GM21360 (cell line): ENCODE results near the gene PGBD5.

ENCODE experiments used
- ATAC-seq: cut with Tn5 transposase; IDR thresholded peaks from one replicate; pipeline ENCODE4 v1.9.1; 2021; ENCODE audit warnings: mild to moderate bottlenecking, moderate library complexity; ENCODE audit not compliant: unreplicated experiment

Gene PGBD5

GRCh38 chr1:230351514-230351913 lies 74.6 kb downstream of the PGBD5 start:
- no peak for ATAC-seq

- no peak for ATAC-seq
Observed at GRCh38 chr1:230350208-230350921, 75.8 kb downstream of the PGBD5 start.

GRCh38 chr1:230349020-230349393 lies 77.1 kb downstream of the PGBD5 start:
- no peak for ATAC-seq

DNA sequence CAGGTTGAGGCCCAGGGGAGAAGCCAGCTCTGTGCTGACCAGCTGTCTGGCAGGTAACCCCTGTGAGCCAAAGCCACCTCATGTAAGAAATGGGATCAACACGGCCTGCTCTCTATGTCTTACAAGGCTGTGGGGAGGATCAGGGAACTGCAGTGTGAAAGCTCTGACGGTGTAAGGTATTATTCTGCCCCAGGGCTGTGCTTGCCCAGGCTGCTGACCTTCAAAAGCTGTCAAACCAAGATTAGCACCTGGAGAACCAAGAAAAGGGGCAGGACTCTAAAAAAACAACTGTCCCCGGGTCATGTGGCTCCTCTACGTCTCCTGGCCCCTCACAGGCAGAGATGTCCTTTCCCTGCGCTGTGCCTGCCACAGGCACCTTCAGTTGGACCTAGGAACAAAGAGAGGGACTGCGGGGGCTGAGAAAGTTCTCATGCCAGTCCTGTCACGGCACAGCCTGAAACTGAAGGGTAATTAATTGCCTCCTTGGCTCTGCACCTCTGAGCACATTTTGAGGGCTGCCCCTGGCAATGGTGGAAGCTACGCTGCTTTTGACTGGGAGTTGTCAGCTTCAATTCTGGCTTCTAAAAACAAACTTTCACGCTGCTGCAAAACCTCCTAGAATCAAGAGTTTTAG lies 77.6 kb downstream of the PGBD5 start:
- no peak for ATAC-seq

- ATAC-seq, result no peak
Observed at GRCh38 chr1:230347896-230348295, 78.2 kb downstream of the PGBD5 start.

DNA sequence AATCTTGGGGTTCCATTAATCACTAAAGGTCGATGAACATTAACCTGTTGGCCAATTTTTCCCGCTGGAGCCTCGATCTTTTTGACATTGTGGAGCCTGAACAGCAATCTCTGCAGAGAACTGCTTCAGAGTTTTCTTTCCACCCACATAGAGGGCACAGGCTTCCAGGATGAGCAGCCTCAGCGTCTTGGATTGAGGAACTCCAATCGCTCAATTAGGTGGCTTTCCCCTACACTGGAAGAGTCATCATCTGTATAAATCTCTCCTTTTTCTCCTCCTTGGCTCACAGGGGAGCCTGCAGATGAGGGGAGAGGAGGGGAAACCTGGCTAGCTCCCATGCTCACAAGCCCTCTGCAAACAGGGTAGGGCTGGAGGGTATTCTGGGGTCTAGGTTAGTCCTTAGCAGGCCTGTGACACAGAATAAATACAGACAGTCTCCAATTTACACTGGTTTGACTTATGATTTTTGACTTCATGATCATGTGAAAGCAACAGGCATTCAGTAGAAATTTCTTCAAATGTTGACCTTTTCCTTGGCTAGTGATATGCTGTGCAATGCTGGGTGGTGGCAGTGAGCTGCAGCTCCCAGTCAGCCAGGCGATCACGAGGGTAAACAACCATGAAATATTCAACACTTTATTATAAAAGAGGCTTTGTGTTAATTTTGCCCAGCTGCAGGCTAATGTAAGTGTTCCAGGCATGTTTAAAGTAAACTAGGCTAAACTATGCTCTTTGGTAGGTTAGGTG lies 80.8 kb downstream of the PGBD5 start:
- no peak for ATAC-seq

GRCh38 chr1:230342699-230343098 lies 83.4 kb downstream of the PGBD5 start:
- ATAC-seq, result no peak

DNA sequence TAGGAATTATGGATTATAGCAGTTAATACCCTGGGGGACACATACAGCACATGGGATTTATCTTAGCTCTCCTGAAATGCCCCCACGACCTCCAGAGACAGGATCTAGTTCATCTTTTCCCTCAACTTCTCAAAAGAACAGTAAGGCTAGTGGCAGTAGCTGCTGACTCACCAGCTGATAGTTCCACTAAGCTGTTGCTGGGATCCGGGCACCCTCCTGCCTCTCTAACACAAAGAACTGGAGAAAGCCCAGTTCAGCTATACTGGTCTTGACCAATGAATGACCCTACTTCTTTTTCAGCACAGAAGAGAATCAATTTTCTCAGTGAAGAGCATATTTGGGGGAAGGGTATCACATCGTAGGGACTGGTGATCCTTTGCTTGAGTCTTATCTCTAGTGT lies 84.1 kb downstream of the PGBD5 start:
- ATAC-seq, result no peak

GRCh38 chr1:230341162-230341546 lies 85.0 kb downstream of the PGBD5 start:
- ATAC-seq, result no peak

DNA sequence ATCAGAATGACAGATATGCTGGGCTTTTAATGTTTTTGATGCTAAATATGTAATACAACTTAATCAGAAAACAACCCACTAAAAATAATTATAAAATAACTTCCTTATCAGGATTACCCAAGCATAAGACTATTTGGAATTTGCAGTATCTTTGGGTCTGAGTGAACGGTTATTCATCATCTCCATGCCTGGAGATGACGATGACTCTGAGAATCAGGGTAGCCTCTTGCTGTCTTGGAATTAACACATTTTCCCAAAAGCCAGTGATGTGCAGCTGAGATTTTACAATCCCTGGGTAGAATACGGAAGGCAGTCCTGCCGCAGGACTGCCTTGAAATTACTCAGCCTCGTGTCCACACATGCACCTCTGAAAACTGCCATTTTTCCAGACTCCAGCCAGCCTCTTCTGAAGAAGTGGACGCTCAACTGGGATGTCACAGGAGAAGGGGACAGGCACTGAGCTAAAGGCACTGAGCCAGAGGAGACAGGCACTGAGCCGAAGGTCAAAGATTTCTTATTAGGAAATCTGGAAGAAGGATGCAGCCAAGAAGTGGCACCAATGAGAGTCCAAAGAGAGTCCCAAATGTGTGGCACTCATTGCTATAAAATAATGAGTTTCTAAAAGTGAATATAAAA lies 85.5 kb downstream of the PGBD5 start:
- ATAC-seq, result no peak

DNA sequence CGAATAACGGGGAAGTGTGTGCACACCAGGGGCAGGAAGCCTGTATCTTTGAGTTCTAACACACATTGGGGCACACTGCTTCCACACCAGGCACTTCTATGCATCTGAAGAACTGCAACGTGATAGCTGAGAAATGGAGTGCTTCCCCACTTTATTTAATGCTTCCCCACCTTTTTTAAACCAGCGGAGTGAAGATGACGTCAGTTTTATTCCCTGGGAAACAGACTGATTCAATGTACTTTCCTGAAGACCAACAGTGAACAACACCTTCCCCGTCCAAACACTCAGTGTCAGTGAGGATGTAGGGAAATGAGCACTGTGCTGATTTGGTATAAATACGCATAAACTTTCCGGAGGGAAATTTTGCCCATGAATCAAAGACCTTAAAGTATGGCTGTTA lies 87.1 kb downstream of the PGBD5 start:
- ATAC-seq, result no peak

GRCh38 chr1:230337266-230337665 lies 88.9 kb downstream of the PGBD5 start:
- no peak for ATAC-seq

GRCh38 chr1:230335861-230336522 lies 90.1 kb downstream of the PGBD5 start:
- no peak for ATAC-seq

- no peak for ATAC-seq
Observed at GRCh38 chr1:230334447-230334837, 91.7 kb downstream of the PGBD5 start.

GRCh38 chr1:230333590-230334446 lies 92.3 kb downstream of the PGBD5 start:
- no peak for ATAC-seq

DNA sequence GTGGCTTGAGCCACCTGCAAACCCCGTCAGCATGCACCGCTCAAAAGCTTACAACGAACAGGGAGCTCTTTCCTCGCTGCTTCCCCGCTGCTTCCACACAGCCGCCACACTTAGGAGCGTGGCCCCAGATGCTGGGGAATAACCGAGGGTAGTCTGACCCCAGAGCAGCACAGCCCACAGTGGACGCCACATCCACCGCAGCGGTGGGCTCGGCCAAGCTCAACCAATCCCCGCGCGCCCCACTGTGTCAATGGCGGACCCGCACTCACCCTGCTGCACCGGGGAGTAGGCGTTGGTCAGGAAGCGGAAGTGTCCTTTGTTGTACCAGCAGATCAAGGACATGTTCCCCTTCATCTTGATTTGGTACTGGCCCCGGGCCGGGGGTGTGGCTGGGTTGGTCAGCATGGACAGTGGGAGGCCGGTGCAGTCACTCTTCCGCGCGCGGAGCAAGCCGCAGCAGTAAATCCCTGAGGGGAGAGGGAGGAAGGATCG lies 93.5 kb downstream of the PGBD5 start:
- no peak for ATAC-seq

DNA sequence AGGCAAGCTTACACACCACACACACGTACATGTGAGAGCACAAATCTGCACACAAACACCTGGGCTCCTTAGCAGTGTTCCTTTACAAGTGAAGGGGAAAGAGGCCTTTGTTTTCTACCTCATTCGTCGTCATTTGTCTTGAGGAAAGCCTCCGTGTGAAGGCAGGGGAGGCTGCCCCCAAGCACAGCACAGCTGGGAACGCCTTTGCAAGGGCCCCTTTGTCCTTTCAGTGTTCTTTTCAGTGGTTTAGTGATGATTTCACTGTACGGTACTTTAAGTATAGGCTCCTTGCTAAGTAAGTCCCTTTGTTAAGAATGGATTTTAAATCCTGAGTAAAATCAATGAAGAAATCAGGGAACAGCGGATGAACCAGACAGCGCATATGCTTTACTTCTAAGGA lies 94.1 kb downstream of the PGBD5 start:
- no peak for ATAC-seq

DNA sequence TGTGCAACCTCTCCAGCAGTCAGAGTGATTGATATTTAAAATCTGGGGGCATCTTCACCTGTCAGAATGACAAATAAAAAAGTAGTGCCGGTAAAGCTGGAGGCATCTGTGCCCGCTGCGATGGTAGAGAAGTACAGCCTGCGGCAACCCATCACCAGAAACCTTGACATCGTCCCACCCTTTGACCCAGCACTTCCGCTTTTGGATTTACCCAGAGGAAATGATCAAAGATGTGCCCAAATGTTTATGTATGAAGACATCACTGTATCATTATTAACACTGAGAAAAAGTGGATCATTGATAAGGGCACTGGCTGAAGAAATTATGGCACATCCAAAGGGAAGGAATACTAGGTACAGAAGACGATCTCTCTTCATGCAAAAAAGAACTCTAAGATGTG lies 96.0 kb downstream of the PGBD5 start:
- no peak for ATAC-seq

DNA sequence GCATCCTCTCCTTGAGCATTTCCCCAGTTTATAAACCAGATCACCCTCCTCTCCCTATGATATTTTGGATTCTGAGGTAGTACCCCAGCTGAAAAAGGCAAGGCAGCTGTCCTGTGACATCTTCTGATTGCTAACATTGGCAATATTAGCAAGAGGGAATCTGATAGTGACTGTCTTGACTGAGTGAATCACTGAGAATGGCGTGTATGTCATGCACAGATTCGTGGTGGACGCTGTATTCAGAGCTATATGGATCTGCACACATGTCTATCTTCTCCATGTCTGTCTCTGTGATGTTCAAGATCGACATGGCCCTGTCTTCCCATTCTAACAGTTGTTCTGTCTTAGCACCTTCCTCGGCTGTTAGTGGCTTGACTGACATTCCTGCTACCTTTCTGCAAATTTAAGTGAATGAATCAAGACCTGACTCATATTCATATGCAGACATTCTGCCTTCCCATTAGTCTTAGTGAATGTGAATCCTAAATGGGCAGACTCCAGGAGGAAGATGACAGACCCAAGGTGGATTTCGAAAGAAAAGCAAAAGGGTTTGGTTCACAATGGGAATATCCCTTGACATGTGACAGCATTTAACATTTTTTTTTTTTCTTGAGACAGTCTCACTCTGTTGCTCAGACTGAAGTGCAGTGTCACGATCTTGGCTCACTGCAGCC lies 97.7 kb downstream of the PGBD5 start:
- no peak for ATAC-seq

DNA sequence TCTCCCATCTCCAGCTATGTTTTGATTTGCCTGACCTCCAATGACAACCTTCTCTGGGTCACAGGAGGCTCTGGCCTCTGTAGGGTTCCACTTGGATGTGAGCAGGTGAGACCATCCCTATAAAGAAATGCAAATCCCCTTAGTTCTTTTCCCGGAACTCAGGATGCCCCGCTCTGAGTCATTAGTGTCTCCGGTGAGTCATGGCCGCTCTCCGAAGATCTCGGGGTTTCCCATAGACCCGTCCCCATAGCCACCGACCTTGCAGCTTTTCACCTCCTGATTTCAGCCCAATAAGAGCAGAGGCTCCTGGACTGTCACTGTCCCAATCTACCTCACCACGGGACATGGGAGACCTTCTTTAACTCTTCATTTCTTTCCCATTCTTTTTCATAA lies 98.2 kb downstream of the PGBD5 start:
- ATAC-seq, result no peak
